ENCODE measurements around the gene CHCHD10. TPM values are rescaled to one million over a fixed set of nuclear protein-coding genes. Genes with fewer than 3 reads are reported as not detected.
A peak's percentile ranks its signal among the peaks of the same experiment; 100 is the strongest.

CHCHD10 gene
- total and polyA plus RNA-seq, 2 of the 4 experiments (the other 2 are of a cell fraction) = 2.2 to 11.2 TPM

GRCh38 chr22:23781065-23781464 is 13.3 kb upstream of the CHCHD10 start:
- H3K4me1 ChIP-seq (ENCODE audit: control insufficient read depth, insufficient read depth, low read length) = peaks cover 17% of the 10 kb centered on the region
- H2BK5ac ChIP-seq (ENCODE audit: low read depth, low read length, poor library complexity, severe bottlenecking) = peak overlapping the region; percentile 25
- H3K4ac ChIP-seq (ENCODE audit: low read depth, low read length) = peak overlapping the region; percentile 76
- H3K9me3 ChIP-seq (ENCODE audit: control insufficient read depth, insufficient read depth, low read length) = no peaks in the 10 kb centered on the region
- no peak overlapping the region for H3K56ac ChIP-seq (ENCODE audit: extremely low read depth, insufficient read depth, low read length)
- H3K36me3 ChIP-seq (ENCODE audit: control insufficient read depth, insufficient read depth, low read length) = no peaks in the 10 kb centered on the region
- intact Hi-C loops (cut with micrococcal nuclease) = no loop called here
- 82% methylated on average over 9 of the region's 15 CpGs; no CpG with 5 or more reads in 1 of the 2 experiments for WGBS, 2 experiments (ENCODE audit: extremely low coverage in 2 of 2, insufficient read length in 1 of 2)
- ChIA-PET POLR2A (ENCODE audit: unreplicated experiment) (no interaction called here), CTCF (interaction anchor here (1.0 to 1.5 kb wide), 2 partner anchors 10 to 69 kb away, joined by 3 to 4 read pairs; no protein-coding TSS in a partner anchor)
- peak overlapping the region; percentile 80 for H2AK9ac ChIP-seq (replicated peaks; ENCODE audit: low read depth, low read length, poor library complexity)
- no TSS peak for BruUV-seq (replicated peaks)
- H2BK15ac ChIP-seq (ENCODE audit: low read depth, low read length) = peak overlapping the region; percentile 51; the same call in 1 of the 3 replicates
- H2BK20ac ChIP-seq (ENCODE audit: low read depth, low read length) = peak overlapping the region; percentile 59
- no peaks in the 10 kb centered on the region for H3K27me3 ChIP-seq (ENCODE audit: control insufficient read depth, insufficient read depth, low read length)
- peak overlapping the region; percentile 74 for H4K91ac ChIP-seq (ENCODE audit: insufficient read depth, low read depth, low read length)
- ATAC-seq (ENCODE audit: low read depth) (no peak), DNase-seq (no peak)
- H3K4me3 ChIP-seq (ENCODE audit: insufficient read depth, low read depth, low read length) = no peak overlapping the region
- H3K79me1 ChIP-seq (ENCODE audit: low read depth in 1 of 2, low read length in 2 of 2) = no peaks in the 10 kb centered on the region; a peak in 1 of 4 replicates
- H4K5ac ChIP-seq (ENCODE audit: low read depth, low read length) = peak overlapping the region; percentile 64; the same call in 1 of the 2 replicates
- peak overlapping the region; percentile 90 for H2AFZ ChIP-seq (replicated peaks; ENCODE audit: low read length, poor library complexity)
- H3K18ac ChIP-seq (ENCODE audit: low read depth, low read length) = peak overlapping the region; percentile 79
- 0 out of 2 replicates have a peak overlapping the region, but pooled peaks have one; percentile 8 for H3K23ac ChIP-seq (ENCODE audit: low read depth, low read length)
- H3K27ac ChIP-seq (ENCODE audit: insufficient read depth, low read length) = 0 out of 2 replicates have a peak overlapping the region, but pooled peaks have one; percentile 14
- H3K14ac ChIP-seq (replicated peaks; ENCODE audit: low read depth, low read length) = peak overlapping the region; percentile 33; the same call in 1 of the 2 replicates
- dilution Hi-C loops (cut with HindIII; ENCODE audit: low sequenced_read_pairs, unreplicated experiment) = no loop called here
- peak overlapping the region; percentile 27; the same call in 1 of the 2 replicates for H3K9ac ChIP-seq (ENCODE audit: low read depth, low read length)
- peak overlapping the region in 1 of 2 experiments; percentile 91; a peak in 2 of 4 replicates for H4K8ac ChIP-seq (ENCODE audit: low read depth in 2 of 2, low read length in 2 of 2)
- in situ Hi-C loops (cut with MboI; ENCODE audit: low sequenced_read_pairs) = no loop called here
- no peak overlapping the region for H3K4me2 ChIP-seq (ENCODE audit: low read depth, low read length)
- TF ChIP-seq MAZ (IDR thresholded peaks at IDR 0.05; ENCODE audit: borderline replicate concordance, low read depth, low read length) (no peak), BHLHE40 (IDR thresholded peaks at IDR 0.05; ENCODE audit: low read depth, low read length) (no peak), NFE2L2 (IDR thresholded peaks at IDR 0.05; ENCODE audit: low read depth, low read length) (no peak), RAD21 (IDR thresholded peaks at IDR 0.05; ENCODE audit: low read length) (no peak), RCOR1 (IDR thresholded peaks at IDR 0.05; ENCODE audit: insufficient replicate concordance, low read length) (no peak), FOS (IDR thresholded peaks at IDR 0.05; ENCODE audit: low read depth, low read length) (no peak), CTCF (conservative IDR thresholded peaks at IDR 0.05; ENCODE audit: low read depth, low read length) (no peak), POLR2A (IDR thresholded peaks at IDR 0.05; ENCODE audit: low read depth, low read length) (no peak), CEBPB (IDR thresholded peaks at IDR 0.05; ENCODE audit: low read depth, low read length) (no peak), MXI1 (IDR thresholded peaks at IDR 0.05; ENCODE audit: borderline replicate concordance, low read depth, low read length) (no peak), ELK1 (IDR thresholded peaks at IDR 0.05; ENCODE audit: borderline replicate concordance, low read depth, low read length) (no peak), MAFK (IDR thresholded peaks at IDR 0.05; ENCODE audit: low read depth, low read length) (no peak), CHD1 (IDR thresholded peaks at IDR 0.05; ENCODE audit: low read depth, low read length) (no peak), RFX5 (IDR thresholded peaks at IDR 0.05; ENCODE audit: low read depth, low read length) (no peak), SMC3 (IDR thresholded peaks at IDR 0.05; ENCODE audit: low read depth, low read length) (no peak)
- H4K20me1 ChIP-seq (ENCODE audit: insufficient read depth, low read length) = no peaks in the 10 kb centered on the region
- H2BK120ac ChIP-seq (ENCODE audit: low read depth, low read length) = peak overlapping the region; percentile 77
- H2AK5ac ChIP-seq (ENCODE audit: low read depth, low read length) = peak overlapping the region; percentile 69
- H3K9me1 ChIP-seq (ENCODE audit: insufficient read depth, low read length) = peaks cover 11% of the 10 kb centered on the region

All from IMR-90 (cell line).